Cardiac fibroblast (primary cell): Measurements from ENCODE around the gene S1PR1.

Experiments used
- DNase-seq, 2 donors: peaks; one replicate each; pipeline versions ENCODE4 v3.0.0 to v3.0.0-alpha.2; 2010; ENCODE audit warnings: low read depth in 2 of 2
- H3K4me3 ChIP-seq, 2 donors: replicated peaks in 1 of 2; 1 replicate in 1 of 2; 2 replicates in 1 of 2; pipeline ENCODE4 v1.5.1; 2011; ENCODE audit warnings: low read depth in 2 of 2, low read length in 2 of 2, mild to moderate bottlenecking in 2 of 2, moderate library complexity in 1 of 2
- CTCF ChIP-seq: IDR thresholded peaks from one replicate; pipeline ENCODE4 v1.5.1; 2011; ENCODE audit warnings: low read depth, mild to moderate bottlenecking, low read length, inconsistent platforms

The S1PR1 gene

GRCh38 chr1:101278845-101279244 lies 42.0 kb downstream of the S1PR1 start:
- no peak overlapping the region for H3K4me3 ChIP-seq
- TF ChIP-seq CTCF = no peak
- no peak for DNase-seq

- H3K4me3 ChIP-seq = no peak overlapping the region
- DNase-seq = no peak
- no peak for TF ChIP-seq CTCF
Observed at GRCh38 chr1:101280049-101280592, 43.3 kb downstream of the S1PR1 start.

- H3K4me3 ChIP-seq = no peak overlapping the region
- TF ChIP-seq CTCF = no peak
- DNase-seq = no peak
Observed at GRCh38 chr1:101280942-101281654, 44.3 kb downstream of the S1PR1 start.

- DNase-seq = no peak
- no peak overlapping the region for H3K4me3 ChIP-seq
- TF ChIP-seq CTCF = no peak
Observed at GRCh38 chr1:101281751-101282150, 44.9 kb downstream of the S1PR1 start.

GRCh38 chr1:101282314-101283038 lies 45.7 kb downstream of the S1PR1 start:
- no peak overlapping the region for H3K4me3 ChIP-seq
- peak in 1 of 2 donors; percentile 64 for DNase-seq
- no peak for TF ChIP-seq CTCF

- H3K4me3 ChIP-seq = no peak overlapping the region
- DNase-seq = no peak
- TF ChIP-seq CTCF = no peak
Observed at GRCh38 chr1:101283443-101283842, 46.6 kb downstream of the S1PR1 start.
